Skeletal muscle satellite cell (primary cell): ENCODE measurements around the gene IMPG2.

ENCODE experiments used
- H3K27me3 ChIP-seq: 2 replicates; pipeline ENCODE4 v1.7.0; 2013; ENCODE audit warnings: low read length; ENCODE audit not compliant: control insufficient read depth, insufficient read depth
- H3K36me3 ChIP-seq: 2 replicates; pipeline ENCODE4 v1.7.0; 2013; ENCODE audit warnings: mild to moderate bottlenecking, control low read depth, low read length; ENCODE audit not compliant: insufficient read depth
- H3K4me1 ChIP-seq: 2 replicates; pipeline ENCODE4 v1.7.0; 2013; ENCODE audit warnings: low read length; ENCODE audit not compliant: control insufficient read depth, insufficient read depth
- H3K4me2 ChIP-seq: 2 replicates; pipeline ENCODE4 v1.7.0; 2013; ENCODE audit warnings: mild to moderate bottlenecking, low read length
- H3K4me3 ChIP-seq: 2 replicates; pipeline ENCODE4 v1.7.0; 2013; ENCODE audit warnings: low read length
- H3K9ac ChIP-seq: 2 replicates; pipeline ENCODE4 v1.7.0; 2013; ENCODE audit warnings: mild to moderate bottlenecking, low read depth, low read length, moderate library complexity
- H3K9me3 ChIP-seq: replicated peaks from 2 replicates; pipeline ENCODE4 v1.7.0; 2013; ENCODE audit warnings: mild to moderate bottlenecking, control low read depth, low read length

IMPG2 gene

DNA sequence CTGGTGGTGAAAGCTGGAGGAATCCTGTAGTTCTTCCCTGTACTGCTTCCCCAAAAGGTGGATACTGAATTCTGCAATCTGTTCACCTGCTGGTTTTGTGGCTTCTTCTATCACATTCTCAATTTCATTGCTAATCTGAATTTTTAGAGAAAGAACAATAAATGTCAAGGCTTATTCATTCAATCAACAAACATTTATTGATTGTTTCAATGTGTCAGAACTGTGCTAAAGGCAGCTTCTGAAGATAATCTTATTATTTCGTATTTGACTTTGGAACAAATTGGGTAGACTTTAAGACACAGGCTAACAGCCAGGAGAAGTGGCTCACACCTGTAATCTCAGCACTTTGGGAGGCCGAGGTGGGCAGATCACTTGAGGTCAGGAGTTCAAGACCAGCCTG, 46.8 kb downstream of the IMPG2 start:
- Histone ChIP-seq H3K4me2 (no peak overlapping the region), H3K36me3 (no peaks in the 10 kb centered on the region), H3K27me3 (no peaks in the 10 kb centered on the region), H3K4me3 (no peak overlapping the region), H3K9me3 (no peaks in the 10 kb centered on the region), H3K4me1 (no peaks in the 10 kb centered on the region), H3K9ac (no peak overlapping the region)

DNA sequence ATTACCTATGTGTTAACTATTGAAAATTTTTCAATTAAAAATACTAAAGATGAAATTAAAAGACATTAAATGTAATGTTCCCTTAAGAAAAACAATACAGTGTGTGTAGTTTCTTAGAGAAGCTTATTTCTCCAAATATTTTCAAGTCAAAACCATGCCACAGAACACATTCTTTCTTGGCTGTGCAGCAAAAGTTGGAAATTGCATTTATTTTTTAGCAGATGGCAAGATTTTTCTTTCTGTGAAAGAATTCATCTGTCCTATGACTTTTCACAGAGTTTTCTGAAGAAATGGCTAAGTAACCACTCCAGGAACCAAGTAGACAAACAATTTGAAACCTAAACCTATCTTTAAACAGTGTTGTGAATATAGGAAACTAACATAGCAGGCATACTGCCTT, 47.2 kb downstream of the IMPG2 start:
- Histone ChIP-seq H3K9me3 (no peaks in the 10 kb centered on the region), H3K9ac (no peak overlapping the region), H3K27me3 (no peaks in the 10 kb centered on the region), H3K4me2 (no peak overlapping the region), H3K36me3 (no peaks in the 10 kb centered on the region), H3K4me3 (no peak overlapping the region), H3K4me1 (no peaks in the 10 kb centered on the region)

DNA sequence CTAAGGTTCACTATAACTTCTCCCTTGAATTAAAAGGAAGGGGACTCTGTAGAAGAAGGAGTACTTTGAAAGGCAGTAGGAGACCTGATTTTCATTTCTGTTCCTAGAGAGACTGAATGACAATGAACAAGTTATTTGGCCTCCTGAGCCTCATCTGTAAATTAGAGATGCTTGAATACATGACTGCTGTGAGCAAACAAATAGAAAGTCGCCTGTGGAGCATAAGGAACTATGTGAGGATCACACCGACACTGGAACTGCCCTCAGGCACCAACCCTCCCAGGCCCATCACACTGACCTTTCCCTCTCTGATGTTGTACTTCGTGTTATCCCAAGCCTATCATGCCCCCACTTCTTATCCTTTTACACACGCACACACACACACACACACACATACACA, 48.6 kb downstream of the IMPG2 start:
- H3K9me3 ChIP-seq: no peaks in the 10 kb centered on the region
- no peaks in the 10 kb centered on the region for H3K4me1 ChIP-seq
- H3K27me3 ChIP-seq: no peaks in the 10 kb centered on the region
- H3K4me3 ChIP-seq: no peak overlapping the region
- H3K4me2 ChIP-seq: no peak overlapping the region
- no peaks in the 10 kb centered on the region for H3K36me3 ChIP-seq
- no peak overlapping the region for H3K9ac ChIP-seq

DNA sequence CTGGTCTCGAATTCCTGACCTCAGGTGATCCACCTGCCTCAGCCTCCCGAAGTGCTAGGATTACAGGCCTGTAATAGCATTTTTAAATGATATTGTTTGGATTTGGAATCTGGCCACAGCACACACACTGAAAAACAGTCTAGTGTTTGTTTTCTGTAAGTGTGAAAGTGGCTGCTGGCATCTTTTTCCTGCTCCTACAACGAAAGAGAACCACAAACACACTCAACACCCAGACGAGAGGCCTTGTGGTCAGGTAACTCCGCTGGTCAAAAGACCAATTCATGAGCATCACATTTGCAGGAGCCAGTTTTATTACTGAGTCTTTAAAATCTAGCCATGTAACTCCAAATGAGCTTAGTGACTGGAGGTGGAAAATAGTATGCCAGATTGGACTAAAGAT, 50.2 kb downstream of the IMPG2 start:
- Histone ChIP-seq H3K27me3 (no peaks in the 10 kb centered on the region), H3K9ac (no peak overlapping the region), H3K4me1 (no peaks in the 10 kb centered on the region), H3K4me3 (no peak overlapping the region), H3K36me3 (no peaks in the 10 kb centered on the region), H3K4me2 (no peak overlapping the region), H3K9me3 (no peaks in the 10 kb centered on the region)

DNA sequence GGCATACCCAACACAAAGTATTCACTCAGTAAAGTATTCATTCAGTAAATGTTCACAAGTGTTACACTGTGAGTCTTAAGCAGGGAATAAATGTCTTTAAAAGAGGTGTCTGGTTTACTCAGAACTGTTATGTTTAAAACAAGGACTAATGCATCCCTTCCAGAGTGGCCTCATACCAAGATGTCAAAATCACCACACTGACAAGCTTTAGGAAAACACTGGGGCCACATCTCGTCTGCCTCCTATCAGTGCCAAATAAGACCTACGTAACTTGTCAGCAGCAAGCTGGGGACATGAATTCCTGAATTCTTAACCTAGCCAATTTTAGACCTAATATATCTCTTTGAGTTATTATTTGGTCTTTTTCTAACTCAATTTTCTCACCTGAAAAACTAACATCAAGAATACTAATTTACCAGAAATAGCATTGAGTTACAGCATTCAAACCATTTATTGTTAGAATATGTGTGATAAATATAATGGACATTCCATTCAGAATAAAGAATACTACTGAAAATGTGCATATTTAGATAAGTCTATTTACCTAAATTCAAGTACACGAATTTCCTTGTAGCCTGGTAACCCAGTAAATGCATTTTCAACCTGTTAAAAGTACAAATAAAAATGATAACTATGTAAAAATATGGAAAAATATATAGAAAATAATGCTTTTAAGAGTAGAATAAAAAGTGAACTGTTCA, 51.3 kb downstream of the IMPG2 start:
- Histone ChIP-seq H3K9me3 (no peaks in the 10 kb centered on the region), H3K4me2 (no peak overlapping the region), H3K4me3 (no peak overlapping the region), H3K9ac (no peak overlapping the region), H3K4me1 (no peaks in the 10 kb centered on the region), H3K36me3 (no peaks in the 10 kb centered on the region), H3K27me3 (no peaks in the 10 kb centered on the region)

DNA sequence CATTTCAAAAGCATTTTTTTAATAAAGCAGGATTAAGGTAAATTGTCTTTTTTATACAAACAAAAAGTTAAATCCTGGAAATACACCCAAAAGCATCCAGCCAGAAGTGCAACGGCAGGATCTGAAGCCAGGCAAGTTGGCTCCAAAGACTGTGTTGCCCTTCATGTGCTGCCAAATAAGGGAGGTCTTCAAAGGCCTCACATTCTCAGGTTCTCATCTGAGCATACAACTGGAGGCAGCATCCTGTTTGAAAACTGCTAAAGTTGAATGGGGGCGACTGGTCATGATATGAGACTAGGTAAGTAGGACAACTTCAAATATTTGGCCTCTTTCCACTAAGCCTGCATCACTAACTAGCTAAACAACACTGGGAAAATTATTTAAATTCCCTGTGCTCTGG, 52.2 kb downstream of the IMPG2 start:
- Histone ChIP-seq H3K36me3 (no peaks in the 10 kb centered on the region), H3K9me3 (no peaks in the 10 kb centered on the region), H3K4me1 (no peaks in the 10 kb centered on the region), H3K4me2 (no peak overlapping the region), H3K27me3 (no peaks in the 10 kb centered on the region), H3K4me3 (no peak overlapping the region), H3K9ac (no peak overlapping the region)

DNA sequence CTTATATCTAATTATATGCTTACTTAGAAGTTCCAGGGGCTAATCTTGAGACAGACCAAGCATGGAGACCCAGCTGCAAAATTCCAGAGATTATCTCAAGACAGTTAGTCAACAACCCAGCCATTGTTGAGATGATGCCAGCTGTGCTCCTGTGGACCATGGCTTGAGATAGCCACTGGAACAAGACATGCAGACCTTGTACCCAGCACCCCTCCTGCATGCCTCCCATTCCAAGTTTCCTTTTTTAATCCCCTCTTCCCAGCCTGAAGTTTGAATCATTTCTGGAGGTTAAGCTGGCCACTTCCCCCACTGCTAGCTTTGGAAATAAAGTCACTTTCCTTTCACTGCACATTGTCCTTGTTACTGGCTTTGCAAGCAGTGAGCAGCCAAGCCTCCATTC, 53.8 kb downstream of the IMPG2 start:
- H3K4me1 ChIP-seq: peaks cover 6% of the 10 kb centered on the region
- no peak overlapping the region for H3K4me2 ChIP-seq
- H3K27me3 ChIP-seq: no peaks in the 10 kb centered on the region
- H3K9me3 ChIP-seq: no peaks in the 10 kb centered on the region
- no peak overlapping the region for H3K4me3 ChIP-seq
- H3K36me3 ChIP-seq: no peaks in the 10 kb centered on the region
- H3K9ac ChIP-seq: no peak overlapping the region

DNA sequence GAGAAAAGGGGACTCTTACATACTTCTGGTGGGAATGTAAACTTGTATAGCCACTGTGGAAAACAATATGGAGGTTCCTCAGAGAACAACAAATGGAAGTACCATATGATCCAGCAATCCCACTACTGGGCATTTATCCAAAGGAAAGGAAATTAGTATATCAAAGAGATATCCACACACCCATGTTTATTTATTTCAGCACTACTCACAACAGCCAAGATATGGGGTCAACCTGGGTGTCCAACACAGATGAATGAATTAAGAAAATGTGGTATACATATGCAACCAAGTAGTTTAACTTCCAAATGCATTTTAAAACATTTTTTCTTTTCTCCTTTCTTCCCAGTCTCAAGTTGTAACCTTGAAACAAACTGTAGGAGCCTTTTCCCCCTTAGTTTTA, 54.3 kb downstream of the IMPG2 start:
- H3K27me3 ChIP-seq: no peaks in the 10 kb centered on the region
- no peak overlapping the region for H3K9ac ChIP-seq
- H3K4me3 ChIP-seq: no peak overlapping the region
- no peaks in the 10 kb centered on the region for H3K9me3 ChIP-seq
- H3K4me2 ChIP-seq: no peak overlapping the region
- H3K4me1 ChIP-seq: peaks cover 11% of the 10 kb centered on the region
- no peaks in the 10 kb centered on the region for H3K36me3 ChIP-seq

DNA sequence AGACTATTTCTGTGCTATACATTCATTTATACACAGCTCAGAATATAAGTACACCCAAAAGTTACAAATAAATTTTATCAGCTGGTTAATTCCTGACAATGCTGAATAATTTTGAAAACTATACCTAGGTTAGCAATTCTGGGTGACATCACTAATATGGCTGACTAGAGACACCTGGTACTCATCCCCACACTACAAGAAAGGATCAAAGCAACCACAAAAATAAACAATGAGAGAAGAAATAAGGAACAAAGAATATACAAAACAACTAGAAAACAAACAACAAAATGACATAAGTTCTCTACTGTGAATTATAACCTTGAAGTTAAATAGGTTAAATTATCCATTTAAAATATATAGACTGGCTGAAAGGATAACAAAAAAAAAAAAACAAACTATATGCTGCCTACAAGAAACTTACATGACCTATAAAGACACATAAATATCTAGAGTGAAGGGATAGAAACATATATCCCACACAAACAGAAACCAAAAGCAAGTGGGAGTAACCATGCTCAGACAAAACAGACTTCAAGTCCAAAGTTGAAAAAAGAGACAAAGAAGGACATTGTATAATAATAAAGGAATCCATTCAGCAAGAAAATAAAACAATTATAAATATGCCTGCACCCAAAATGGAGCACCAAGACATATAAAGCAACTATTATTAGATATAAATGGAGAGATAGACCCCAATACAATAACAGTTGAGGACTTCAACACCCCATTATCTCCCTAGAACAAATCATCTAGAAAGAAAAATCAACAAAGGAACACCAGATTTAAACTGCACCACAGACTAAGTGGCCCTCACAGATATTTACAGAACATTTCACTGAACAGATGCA, 57.8 kb downstream of the IMPG2 start:
- no peaks in the 10 kb centered on the region for H3K36me3 ChIP-seq
- H3K4me2 ChIP-seq: no peak overlapping the region
- H3K9me3 ChIP-seq: no peaks in the 10 kb centered on the region
- no peak overlapping the region for H3K9ac ChIP-seq
- no peaks in the 10 kb centered on the region for H3K27me3 ChIP-seq
- H3K4me3 ChIP-seq: no peak overlapping the region
- H3K4me1 ChIP-seq: peaks cover 14% of the 10 kb centered on the region

DNA sequence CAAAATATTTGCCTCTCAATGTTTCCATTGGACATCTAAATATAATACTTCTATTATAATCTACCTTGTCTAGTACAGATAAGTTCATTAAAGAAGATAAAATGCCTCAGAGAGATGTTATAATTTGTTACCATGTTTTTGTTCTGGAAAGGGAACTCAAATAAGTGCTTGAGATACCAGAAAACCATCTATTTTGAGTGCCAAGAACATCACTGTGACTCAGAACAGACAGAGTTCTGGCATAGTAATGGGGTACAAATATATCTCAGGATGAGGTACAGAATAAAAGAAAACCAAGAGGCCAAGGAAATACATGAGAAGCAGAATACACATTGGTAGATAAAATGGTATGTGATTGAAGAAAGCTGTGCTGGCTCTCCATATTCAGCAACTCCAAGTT, 58.9 kb downstream of the IMPG2 start:
- Histone ChIP-seq H3K4me2 (peak overlapping the region; percentile 26), H3K27me3 (no peaks in the 10 kb centered on the region), H3K36me3 (no peaks in the 10 kb centered on the region), H3K4me3 (no peak overlapping the region), H3K9me3 (no peaks in the 10 kb centered on the region), H3K4me1 (peaks cover 14% of the 10 kb centered on the region), H3K9ac (no peak overlapping the region)

DNA sequence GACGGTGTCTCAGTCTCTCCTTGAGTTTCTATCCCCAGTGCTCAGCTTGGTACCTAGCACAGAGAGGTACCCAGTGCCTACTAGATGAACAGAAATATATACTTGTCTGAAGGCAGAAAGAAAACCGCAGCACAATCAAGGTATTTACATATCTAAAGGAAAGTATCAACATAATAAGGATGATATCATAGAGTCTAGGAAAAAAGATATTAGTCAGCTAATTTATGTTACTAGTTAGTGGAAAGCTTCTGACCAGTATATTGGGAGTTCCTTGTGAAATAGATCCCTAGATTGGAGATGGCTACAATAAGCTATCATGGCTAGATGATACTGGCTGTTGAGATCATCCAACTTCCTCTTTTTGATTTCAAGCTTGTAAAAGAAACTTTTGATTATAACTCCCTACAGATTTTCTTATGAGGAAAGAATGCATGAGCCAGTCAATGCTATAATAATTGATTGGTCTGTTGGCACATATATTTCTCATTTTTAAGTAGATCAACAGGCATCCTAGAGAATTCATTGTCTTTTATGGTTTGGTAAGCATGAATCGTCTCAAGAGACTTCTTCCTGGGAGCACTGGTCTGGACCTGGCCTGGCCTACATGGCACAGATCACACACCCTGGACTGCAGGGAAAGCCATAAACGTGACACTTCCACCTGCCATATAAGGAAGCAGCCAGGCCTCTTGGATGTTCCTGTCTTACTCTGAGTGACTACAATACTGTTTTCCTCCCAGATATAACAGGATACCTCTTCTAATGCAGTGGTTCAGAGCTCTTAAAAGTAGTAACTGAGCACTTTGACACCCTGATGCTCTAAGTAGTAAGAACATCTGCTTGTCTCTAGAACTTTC, 60.7 kb downstream of the IMPG2 start:
- no peak overlapping the region for H3K4me2 ChIP-seq
- no peaks in the 10 kb centered on the region for H3K27me3 ChIP-seq
- no peak overlapping the region for H3K4me3 ChIP-seq
- H3K9me3 ChIP-seq: no peaks in the 10 kb centered on the region
- no peaks in the 10 kb centered on the region for H3K36me3 ChIP-seq
- H3K9ac ChIP-seq: no peak overlapping the region
- peaks cover 14% of the 10 kb centered on the region for H3K4me1 ChIP-seq
